HG03066 (cell line): ENCODE measurements around the gene GALNT17.
"Not testable (repeated sequence)": the region's sequence is repeated elsewhere in the genome, so short reads cannot be mapped to it uniquely, and the experiment has no call there.

Source experiments
- ATAC-seq: cut with Tn5 transposase; IDR thresholded peaks from one replicate; pipeline ENCODE4 v1.9.1; 2021; ENCODE audit warnings: low read depth; ENCODE audit not compliant: unreplicated experiment

GALNT17 gene

DNA sequence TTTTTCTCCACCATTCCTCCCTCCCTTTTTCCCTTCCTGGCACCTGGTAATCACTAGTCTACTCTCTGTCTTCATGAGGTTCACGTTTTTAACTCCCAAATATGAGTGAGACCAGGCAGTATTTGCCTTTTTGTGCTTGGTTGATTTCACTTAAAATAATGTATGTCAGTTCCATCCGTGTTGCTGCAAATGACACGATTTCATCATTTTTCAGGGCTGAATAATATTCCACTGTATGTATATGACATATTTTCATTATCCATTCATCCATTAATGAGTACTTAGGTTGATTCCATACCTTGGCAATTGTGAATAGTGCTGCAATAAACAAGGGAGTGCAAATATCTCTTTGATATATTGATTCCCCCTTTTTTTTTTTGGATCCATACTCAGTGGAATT is 25.8 kb downstream of the GALNT17 start:
- no peak for ATAC-seq

DNA sequence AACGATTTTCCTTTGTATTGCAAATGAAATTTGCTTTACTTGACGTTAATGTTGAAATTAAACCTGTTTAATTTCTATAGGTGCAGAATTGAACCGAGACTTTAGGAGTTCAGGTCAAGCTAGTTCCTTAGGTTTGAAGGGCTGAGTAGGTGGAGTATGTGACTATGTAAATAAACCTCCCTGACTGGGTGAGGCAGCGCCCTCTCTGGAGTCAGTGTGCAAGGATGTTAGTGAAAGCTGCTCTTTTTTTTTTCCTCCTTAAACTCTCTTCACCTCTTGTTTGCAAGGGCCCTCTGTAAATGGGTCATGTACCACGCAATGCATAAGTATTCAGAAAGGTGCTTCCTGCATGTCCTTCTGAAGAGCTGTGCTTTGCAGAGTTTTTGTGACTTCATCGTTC is 33.8 kb downstream of the GALNT17 start:
- ATAC-seq = no peak

DNA sequence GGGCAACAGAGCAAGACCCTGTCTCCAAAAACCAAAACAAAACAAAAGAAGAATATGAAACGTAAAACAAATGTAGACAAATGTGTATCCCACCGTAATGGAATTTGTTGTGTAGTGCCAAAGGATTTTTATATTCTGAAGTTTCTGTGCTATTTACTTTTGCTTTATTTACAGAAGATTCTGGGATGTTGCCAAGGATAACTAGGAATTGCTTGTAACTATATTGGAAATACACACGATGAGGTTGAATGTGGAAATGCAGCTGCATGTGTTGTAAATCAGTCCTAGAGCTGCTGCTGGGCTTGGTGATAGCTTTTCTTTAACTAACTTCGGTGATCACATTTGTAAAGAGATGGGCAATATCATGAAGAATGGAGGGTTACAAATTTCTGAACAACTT is 39.5 kb downstream of the GALNT17 start:
- no peak for ATAC-seq

DNA sequence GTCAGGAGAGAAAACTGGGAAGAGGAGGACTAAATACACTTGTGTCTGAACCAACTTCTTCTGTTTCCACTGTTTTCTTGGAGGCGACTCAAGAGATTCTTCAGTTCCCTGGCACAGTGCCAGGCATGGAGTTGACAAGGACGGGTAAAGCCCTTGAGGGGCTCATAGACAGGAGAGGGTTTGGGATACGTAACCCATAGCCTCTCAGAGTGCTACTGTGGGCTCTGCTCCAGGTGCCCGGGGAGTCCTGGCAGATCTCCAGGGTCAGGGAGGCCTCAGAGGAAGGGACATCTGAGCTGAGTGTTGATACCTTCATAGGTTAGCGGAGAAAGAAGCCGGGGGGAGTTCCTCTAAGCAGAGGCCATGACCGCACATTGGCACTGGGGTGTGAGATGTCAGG is 42.0 kb downstream of the GALNT17 start:
- ATAC-seq = no peak

DNA sequence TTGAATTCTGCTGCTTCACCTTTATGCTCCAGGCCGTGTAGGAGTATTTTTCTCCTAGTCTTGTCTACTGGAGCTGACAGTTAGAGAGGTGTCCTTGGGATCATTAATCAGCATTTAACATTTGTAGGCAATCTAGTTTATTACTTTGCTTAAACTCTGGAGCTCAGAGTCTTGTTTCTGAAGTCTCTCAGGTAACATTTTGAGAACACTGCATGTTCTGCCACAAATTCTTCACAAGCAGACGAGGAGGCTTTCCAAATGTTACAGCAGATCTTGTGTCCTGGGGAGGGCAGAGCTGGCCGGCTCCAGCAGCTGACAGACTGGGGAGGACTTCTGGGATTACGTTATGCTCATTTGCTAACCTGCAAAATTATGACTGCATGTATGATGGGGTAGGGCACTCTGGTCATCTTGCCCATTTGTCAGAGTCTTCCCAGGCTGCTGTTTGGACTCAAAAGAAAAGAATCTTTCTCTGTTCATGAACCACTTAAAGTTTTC is 50.5 kb downstream of the GALNT17 start:
- ATAC-seq = no peak

DNA sequence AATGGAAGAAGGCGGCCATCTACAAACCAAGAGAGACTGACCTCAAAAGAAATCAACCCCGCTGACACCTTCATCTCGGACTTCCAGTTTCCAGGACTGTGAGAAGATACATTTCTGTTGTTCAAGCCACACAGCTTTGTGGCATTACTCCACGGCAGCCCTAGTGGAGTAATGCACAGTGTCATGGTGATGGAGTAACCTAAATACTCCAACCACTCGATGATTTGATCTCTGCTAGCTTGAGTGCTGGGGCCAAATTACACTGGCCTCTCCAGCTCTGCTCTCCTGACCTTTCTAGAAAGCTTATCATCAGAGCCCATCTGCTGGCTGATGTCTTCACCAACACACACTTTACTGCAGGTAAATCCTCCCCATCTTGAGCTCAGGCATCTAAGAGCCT is 52.2 kb downstream of the GALNT17 start:
- no peak for ATAC-seq

DNA sequence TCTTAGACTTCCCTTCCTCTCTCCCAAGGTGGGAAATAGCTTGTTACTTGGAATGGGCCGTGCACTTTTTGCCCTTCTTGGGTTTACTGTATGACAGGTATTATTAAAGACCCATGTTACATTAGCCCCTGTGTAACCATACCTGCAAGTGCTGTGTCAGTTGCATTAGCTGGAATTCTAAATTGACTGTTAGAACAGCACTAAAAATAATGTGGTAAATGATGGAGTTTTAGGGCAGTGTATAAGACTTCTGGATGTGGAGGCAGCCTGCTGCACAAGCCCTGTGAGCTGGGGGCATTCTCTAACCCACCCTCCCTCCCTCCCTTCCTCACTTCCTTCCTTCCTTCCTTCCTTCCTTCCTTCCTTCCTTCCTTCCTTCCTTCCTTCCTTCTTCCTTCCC is 52.7 kb downstream of the GALNT17 start:
- no peak for ATAC-seq

DNA sequence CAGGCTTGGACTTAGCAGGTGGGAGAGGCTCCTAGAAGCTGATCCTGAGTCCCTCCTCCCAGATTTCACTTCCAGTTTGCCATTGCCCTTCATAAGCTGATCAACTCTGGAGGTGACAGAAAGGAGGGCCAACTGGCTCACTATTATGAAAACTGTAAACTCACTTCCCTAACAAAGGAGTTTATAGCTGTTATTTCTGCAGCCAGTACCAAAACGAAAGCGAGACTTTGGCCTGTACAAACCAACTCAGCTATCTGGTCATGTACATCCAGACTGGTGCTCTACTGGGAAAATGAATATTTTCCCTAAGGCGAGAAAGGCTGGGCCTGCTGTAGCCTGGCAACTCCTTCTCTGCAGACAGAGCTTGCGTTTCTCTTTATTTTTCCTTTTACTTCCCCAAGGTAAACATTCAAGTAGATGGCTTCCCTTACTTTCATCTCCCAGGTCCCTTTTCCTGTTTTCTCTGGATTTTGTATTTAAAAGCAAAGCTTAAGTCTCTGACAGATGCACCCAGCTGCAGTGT is 54.7 kb downstream of the GALNT17 start:
- no peak for ATAC-seq

DNA sequence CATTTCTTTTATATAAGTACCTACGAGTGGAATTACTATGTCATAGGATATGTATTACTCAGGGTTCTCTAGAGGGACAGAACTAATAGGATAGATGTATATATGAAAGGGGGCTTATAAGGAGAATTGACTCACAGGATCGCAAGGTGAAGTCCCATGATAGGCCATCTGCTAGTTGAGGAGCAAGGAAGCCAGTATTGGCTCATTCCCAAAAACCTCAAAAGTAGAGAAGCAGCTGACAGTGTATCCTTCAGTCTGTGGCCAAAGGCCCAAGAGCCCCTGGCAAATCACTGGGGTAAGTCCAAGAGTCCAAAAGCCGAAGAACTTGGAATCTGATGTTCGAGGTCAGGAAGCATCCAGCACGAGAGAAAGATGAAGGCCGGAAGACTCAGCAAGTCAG is 59.8 kb downstream of the GALNT17 start:
- ATAC-seq = no peak

DNA sequence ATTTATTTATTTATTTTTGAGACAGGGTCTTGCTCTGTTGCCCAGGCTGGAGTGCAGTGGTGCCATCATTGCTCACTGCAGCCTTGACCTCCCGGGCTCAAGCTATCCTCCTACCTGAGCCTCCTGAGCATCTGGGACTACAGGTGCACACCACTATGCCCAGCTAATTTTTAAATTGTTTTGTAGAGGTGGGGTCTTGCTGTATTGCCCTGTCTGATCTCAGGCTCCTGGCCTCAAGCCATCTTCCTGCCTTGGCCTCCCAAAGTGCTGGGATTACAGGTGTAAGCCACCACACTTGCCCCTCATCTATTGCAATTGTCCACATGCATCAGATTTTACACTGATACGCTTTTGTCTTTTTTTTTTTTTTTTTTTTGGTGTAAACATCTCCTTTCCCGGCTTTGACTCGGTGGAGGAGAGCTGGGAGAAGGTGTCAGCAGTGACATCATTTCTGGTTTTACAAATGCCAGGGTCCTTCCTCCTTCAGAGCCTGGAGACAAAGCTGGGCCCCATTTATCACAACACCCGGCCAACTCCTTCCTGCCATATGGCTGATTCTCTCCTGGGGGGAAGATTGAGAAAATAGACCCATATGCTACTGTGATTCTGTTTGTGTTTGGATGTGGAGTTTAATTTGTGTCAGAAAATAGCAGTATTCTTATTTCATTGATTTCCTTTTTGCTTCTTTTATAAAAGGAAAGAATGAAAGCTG is 61.3 kb downstream of the GALNT17 start:
- ATAC-seq = no peak

DNA sequence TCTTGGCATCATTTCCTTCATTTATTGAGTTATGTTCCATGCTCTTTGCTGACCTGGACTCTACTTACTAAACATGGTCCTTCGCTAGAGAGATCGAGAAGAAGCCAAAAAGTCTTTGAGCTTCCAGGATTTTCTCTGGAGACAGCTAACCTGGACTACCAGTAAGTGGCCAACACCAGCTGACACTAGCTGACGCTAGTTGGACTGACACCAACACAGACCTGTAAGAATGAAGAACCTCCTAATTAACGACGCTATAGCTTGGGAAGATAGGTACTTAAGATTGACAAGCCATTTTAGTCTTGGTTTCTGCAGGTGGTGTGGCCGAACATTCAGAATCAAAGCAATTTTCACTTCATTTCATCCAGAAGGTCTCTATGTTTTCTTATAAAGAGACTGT is 66.4 kb downstream of the GALNT17 start:
- ATAC-seq = no peak

DNA sequence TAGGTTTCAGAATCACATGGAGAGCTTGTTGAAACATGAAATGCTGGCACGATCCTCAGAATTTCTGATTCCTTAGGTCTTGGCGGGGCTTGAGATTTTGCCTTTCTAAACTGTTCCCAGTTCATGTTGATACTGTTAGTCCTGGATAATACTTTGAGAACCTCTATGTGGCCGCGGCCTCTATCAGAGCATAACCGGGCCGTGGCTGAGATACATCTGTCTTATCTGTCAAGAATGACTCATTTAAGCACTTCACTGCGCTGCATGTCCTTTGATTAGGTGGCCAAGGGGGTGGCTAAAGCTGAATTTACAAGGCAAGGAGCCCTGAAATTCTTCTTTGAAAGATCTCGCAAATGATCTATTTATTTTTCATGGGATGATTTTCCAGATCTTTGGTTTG is 66.9 kb downstream of the GALNT17 start:
- no peak for ATAC-seq

DNA sequence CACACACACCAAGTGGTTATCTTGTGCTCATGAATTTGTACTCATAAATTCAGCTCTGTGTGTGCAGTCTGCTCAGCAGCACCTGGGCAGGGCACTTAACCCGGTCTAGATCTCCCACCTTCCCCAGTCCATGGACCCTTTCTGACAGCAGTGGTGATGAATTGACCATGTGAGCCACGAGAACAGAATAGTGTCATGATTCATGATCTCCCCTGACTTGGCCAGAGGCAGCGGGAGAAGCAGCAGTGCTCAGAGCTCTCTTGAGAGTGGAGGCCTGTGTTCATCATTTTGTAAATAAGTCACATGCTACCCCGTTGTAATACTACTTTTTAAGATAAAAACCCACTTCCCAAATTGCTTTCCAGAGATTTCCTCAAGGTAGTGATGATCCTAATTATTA is 74.2 kb downstream of the GALNT17 start:
- no peak for ATAC-seq

DNA sequence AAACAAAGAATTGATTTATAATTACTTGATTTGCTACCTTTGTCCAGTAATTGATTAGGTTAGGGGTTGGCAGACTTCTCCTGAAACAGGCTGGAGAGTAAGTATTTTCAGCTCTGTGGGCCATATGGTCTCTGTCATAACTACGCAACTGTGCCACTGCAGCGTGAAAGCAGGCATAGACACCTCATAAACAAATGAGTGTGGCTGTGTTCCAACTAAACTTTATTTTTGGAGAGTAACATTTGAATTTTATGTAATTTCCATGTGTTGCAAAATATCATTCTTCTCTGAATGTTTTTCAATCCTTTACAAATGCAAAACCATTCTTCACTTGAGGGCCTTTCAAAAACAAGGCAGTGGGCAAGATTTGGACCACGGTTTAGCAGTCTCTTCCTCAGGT is 76.9 kb downstream of the GALNT17 start:
- ATAC-seq = no peak

DNA sequence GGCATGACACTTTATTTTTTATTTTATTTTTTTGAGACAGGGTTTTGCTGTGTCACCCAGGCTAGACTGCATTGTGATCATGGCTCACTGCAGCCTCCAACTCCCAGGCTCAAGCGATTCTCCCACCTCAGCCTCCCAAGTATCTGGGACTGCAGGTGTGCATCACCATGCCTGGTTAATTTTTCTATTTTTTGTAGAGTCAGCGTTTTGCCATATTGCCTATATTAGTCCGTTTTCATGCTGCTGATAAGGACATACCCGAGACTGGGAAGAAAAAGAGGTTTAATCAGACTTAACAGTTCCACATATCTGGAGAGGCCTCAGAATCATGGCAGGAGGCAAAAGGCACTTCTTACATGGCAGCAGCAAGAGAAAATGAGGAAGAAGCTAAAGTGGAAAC is 77.5 kb downstream of the GALNT17 start:
- ATAC-seq = not testable (repeated sequence)

DNA sequence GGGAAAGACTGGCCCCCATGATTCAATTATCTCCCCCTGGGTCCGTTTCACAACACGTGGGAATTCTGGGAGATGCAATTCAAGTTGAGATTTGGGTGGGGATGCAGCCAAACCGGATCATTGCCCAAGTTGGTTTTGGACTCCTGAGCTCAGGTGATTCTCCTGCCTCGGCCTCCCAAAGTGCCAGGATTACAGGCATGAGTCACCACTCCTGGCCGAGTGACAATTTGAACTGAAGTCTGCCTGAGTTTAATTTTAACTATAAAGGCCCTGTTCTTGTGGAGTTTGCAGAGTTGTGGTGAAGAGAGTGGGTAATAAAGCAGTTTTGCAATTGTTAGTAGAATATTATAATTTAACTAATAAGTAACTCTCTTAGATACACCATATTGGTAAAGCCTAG is 78.3 kb downstream of the GALNT17 start:
- no peak for ATAC-seq

DNA sequence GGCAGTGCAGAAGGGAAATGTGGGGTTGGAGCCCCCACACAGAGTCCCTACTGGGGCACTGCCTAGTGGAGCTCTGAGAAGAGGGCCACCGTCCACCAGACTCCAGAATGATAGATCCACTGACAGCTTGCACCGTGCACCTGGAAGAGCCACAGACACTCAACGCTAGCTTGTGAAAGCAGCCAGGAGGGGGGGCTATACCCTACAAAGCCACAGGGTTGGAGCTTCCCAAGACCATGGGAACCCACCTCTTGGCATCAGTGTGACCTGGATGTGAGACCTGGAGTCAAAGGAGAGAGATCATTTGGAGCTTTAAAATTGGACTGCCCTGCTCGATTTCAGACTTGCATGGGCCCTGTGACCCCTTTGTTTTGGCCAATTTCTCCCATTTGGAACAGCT is 80.5 kb downstream of the GALNT17 start:
- not testable (repeated sequence) for ATAC-seq

DNA sequence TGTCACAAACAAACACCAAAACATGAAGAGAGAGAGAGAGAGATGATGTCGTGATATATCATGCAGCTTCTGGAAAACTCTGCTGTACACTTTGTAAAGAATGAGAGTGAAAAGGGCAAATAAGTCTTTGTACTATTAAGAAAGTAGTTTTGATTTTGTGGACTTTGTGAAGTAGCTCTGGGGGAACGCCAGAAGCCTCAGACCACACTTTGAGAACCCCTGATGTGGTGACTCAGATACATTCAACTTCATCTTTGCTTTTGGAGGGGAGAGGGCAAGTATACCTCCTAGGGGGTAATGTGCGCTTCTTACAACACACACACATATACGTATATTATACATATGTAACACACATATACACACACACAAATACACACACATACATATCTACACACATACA is 84.3 kb downstream of the GALNT17 start:
- ATAC-seq = no peak

DNA sequence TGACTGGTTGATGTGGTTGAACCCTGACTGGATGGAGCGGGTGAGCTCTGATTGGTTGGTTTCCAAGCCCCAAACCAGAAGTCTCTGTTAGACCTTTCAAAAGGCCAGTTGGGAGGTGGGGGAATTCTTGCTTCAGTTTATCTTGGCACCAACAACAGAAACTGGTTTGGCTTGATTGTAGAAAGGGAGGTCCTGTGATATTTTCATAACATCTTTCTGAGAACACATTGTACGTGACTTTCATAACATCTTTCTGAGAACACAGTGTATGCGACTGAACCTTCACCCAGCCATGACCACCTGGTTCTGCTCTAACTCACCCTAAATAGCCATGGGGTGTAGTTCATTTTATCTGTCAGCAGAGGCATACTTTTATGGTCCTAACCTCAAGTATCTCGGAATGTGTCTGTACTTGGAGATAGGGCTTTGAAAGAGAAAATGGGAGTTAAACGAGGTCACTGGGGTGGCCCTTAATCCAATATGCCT is 88.3 kb downstream of the GALNT17 start:
- no peak for ATAC-seq

DNA sequence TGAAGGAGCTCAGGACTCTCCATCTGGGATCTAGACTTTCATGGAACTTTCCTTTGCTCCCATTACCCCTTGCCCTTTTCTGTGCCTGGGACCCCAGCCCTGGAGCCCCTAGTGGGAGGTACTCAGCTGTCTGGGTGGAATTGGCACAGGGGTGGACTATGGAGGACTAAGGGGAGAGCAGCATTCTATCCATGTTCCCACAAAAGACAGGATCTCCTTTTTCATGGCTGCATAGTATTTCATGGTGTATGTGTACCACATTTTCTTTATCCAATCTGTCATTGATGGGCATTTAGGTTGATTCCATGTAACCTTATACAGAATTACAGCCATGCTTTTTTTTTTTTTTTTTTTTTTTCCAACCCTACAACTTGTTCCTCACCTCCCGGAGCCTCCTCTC is 89.1 kb downstream of the GALNT17 start:
- no peak for ATAC-seq

DNA sequence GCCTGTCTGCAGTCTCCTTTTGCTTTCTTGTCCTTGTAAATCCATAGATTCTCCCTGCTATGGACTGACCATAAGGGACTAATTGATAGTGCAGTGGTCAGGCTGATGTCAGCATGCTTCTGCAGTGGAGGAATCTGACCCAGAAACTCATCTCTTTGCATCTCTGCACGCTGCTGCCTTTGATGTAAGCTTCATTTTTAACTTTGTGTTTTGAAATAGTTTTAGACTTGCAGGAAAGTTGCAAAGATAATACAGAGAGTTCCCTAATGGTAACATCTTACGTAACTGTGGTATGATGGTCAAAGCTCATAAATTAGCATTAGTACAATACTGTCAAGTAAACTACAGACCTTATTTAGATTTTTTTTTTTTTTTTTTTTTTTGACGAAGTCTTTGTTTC is 89.6 kb downstream of the GALNT17 start:
- ATAC-seq = no peak

DNA sequence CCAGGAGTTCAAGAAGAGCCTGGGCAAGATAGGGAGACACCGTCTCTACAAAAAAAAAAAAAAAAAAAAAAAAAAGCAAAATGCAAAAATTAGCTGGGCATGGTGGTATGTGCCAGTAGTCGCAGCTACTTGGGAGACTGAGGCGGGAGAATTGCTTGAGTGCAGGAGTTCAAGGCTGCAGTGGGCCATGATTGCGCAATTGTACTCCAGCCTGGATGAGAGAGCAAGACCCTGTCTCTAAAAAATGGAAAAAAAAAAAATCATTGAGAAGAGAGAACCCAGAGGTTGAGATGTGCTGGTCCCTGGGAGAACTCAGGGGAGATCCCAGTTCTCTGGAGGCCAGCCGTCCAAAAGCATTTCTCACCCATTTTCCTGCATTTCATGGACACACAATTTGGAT is 95.2 kb downstream of the GALNT17 start:
- ATAC-seq = no peak
